ENCODE data around the gene MYF6. TPM values are rescaled to one million over a fixed set of nuclear protein-coding genes. Genes with fewer than 3 reads are reported as not detected.

The MYF6 gene
- total and polyA plus RNA-seq, 2 donors (not counting 1 experiment from before 2014, with no cell fraction given) = not detected

DNA sequence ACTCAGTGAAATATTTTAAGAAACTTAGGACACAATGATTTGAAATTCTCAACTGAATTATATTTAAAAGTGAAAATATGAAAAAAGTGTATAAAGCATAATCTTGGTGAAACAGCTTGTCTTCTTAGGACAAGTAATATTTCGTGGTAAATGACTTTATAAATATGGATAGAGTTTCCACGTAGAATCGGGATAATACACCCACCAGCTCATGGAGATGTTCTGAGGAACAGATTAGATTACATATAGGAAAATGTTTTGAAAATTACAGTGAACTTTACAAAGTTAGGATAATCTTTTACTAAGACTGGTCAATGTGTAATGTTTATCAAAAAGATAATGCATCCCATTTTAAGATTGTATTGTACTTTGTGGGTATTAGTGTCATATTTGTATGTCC, 25.6 kb upstream of the MYF6 start:
- H3K9me3 ChIP-seq (ENCODE audit: control insufficient read depth, insufficient read depth, low read depth, low read length) = no peaks in the 10 kb centered on the region
- H3K27ac ChIP-seq (ENCODE audit: insufficient read depth, low read length) = no peak overlapping the region
- no peaks in the 10 kb centered on the region for H3K79me2 ChIP-seq (ENCODE audit: control insufficient read depth, insufficient read depth, low read length)
- no peak overlapping the region for H3K4me3 ChIP-seq (replicated peaks in 1 of 4; ENCODE audit: control extremely low read depth in 1 of 4, insufficient read depth in 1 of 4, low read depth in 3 of 4, low read length in 4 of 4)
- no peak overlapping the region for H2AFZ ChIP-seq (ENCODE audit: low read length)
- H3K36me3 ChIP-seq (ENCODE audit: control insufficient read depth, insufficient read depth, low read length) = no peaks in the 10 kb centered on the region
- H4K20me1 ChIP-seq (ENCODE audit: control insufficient read depth, extremely low read depth, insufficient read depth, low read length) = no peaks in the 10 kb centered on the region
- TF ChIP-seq, protein P1, sequence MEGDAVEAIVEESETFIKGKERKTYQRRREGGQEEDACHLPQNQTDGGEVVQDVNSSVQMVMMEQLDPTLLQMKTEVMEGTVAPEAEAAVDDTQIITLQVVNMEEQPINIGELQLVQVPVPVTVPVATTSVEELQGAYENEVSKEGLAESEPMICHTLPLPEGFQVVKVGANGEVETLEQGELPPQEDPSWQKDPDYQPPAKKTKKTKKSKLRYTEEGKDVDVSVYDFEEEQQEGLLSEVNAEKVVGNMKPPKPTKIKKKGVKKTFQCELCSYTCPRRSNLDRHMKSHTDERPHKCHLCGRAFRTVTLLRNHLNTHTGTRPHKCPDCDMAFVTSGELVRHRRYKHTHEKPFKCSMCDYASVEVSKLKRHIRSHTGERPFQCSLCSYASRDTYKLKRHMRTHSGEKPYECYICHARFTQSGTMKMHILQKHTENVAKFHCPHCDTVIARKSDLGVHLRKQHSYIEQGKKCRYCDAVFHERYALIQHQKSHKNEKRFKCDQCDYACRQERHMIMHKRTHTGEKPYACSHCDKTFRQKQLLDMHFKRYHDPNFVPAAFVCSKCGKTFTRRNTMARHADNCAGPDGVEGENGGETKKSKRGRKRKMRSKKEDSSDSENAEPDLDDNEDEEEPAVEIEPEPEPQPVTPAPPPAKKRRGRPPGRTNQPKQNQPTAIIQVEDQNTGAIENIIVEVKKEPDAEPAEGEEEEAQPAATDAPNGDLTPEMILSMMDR (conservative IDR thresholded peaks at IDR 0.05 in 1 of 2, IDR thresholded peaks at IDR 0.05 in 1 of 2; ENCODE audit: low read depth in 1 of 2, low read length in 2 of 2) = no peak
- TF ChIP-seq EZH2 (IDR thresholded peaks at IDR 0.05; ENCODE audit: low read length, missing control alignments) = no peak
- no peaks in the 10 kb centered on the region for H3K27me3 ChIP-seq (ENCODE audit: control insufficient read depth, insufficient read depth, low read length)
- DNase-seq (ENCODE audit: low read depth in 2 of 2) = no peak
- no peak overlapping the region for H3K4me2 ChIP-seq (ENCODE audit: extremely low read depth, insufficient read depth, low read length)
- no peak overlapping the region for H3K9ac ChIP-seq (ENCODE audit: insufficient read depth, low read length)
- no peaks in the 10 kb centered on the region for H3K4me1 ChIP-seq (ENCODE audit: control insufficient read depth, extremely low read depth, insufficient read depth, low read length)

DNA sequence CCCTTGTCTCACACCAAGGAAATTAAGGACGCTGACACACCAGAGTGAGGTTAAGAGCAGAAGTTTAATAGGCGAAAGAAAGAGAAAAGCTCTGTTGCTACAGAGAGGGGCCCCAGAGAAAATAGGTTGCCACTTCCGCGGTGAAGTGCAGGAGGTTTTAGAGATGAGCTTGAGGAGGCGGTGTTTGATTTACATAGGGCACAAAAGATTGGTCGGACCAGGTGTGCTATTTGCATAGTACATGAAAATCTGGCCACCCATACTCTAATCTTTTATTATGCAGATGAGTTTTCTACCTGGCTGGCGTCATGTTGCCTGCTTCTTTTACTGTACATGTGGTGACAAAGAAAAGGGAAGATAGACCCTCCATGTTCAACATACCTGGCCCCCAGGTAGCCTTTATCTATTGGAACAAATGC, 23.3 kb upstream of the MYF6 start:
- Histone ChIP-seq H2AFZ (ENCODE audit: low read length) (no peak overlapping the region), H3K27me3 (ENCODE audit: control insufficient read depth, insufficient read depth, low read length) (no peaks in the 10 kb centered on the region), H3K4me1 (ENCODE audit: control insufficient read depth, extremely low read depth, insufficient read depth, low read length) (no peaks in the 10 kb centered on the region), H3K79me2 (ENCODE audit: control insufficient read depth, insufficient read depth, low read length) (no peaks in the 10 kb centered on the region), H3K27ac (ENCODE audit: insufficient read depth, low read length) (no peak overlapping the region), H3K4me3 (replicated peaks in 1 of 4; ENCODE audit: control extremely low read depth in 1 of 4, insufficient read depth in 1 of 4, low read depth in 3 of 4, low read length in 4 of 4) (no peak overlapping the region), H3K36me3 (ENCODE audit: control insufficient read depth, insufficient read depth, low read length) (no peaks in the 10 kb centered on the region), H3K9ac (ENCODE audit: insufficient read depth, low read length) (no peak overlapping the region), H4K20me1 (ENCODE audit: control insufficient read depth, extremely low read depth, insufficient read depth, low read length) (no peaks in the 10 kb centered on the region), H3K9me3 (ENCODE audit: control insufficient read depth, insufficient read depth, low read depth, low read length) (no peaks in the 10 kb centered on the region), H3K4me2 (ENCODE audit: extremely low read depth, insufficient read depth, low read length) (no peak overlapping the region)
- TF ChIP-seq EZH2 (IDR thresholded peaks at IDR 0.05; ENCODE audit: low read length, missing control alignments) = no peak
- TF ChIP-seq, protein P1 (conservative IDR thresholded peaks at IDR 0.05 in 1 of 2, IDR thresholded peaks at IDR 0.05 in 1 of 2; ENCODE audit: low read depth in 1 of 2, low read length in 2 of 2) = no peak
- no peak for DNase-seq (ENCODE audit: low read depth in 2 of 2)

DNA sequence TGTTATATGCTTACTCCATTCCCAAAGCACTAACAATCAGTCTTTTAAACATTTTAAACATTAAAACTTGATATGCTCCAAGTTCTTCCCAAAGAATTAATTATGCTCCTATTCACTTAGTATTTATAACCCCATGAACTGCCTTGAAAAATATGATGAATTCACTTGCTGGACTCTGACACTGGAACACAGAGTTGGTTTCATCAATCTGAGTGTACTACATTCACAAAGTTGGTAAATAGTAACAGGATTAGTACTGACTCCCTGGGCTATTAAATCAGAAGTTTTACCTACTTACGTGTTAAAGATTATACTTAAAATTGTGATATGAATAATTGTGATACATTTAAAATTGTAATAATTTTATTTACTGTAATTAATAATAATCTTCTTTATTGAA, 17.3 kb upstream of the MYF6 start:
- Histone ChIP-seq H3K27me3 (ENCODE audit: control insufficient read depth, insufficient read depth, low read length) (no peaks in the 10 kb centered on the region), H3K9me3 (ENCODE audit: control insufficient read depth, insufficient read depth, low read depth, low read length) (no peaks in the 10 kb centered on the region), H3K4me2 (ENCODE audit: extremely low read depth, insufficient read depth, low read length) (no peak overlapping the region), H3K9ac (ENCODE audit: insufficient read depth, low read length) (no peak overlapping the region), H3K4me3 (replicated peaks in 1 of 4; ENCODE audit: control extremely low read depth in 1 of 4, insufficient read depth in 1 of 4, low read depth in 3 of 4, low read length in 4 of 4) (no peak overlapping the region), H3K27ac (ENCODE audit: insufficient read depth, low read length) (no peak overlapping the region), H3K79me2 (ENCODE audit: control insufficient read depth, insufficient read depth, low read length) (no peaks in the 10 kb centered on the region), H2AFZ (ENCODE audit: low read length) (no peak overlapping the region), H3K36me3 (ENCODE audit: control insufficient read depth, insufficient read depth, low read length) (no peaks in the 10 kb centered on the region), H3K4me1 (ENCODE audit: control insufficient read depth, extremely low read depth, insufficient read depth, low read length) (no peaks in the 10 kb centered on the region), H4K20me1 (ENCODE audit: control insufficient read depth, extremely low read depth, insufficient read depth, low read length) (no peaks in the 10 kb centered on the region)
- TF ChIP-seq, protein P1 (conservative IDR thresholded peaks at IDR 0.05 in 1 of 2, IDR thresholded peaks at IDR 0.05 in 1 of 2; ENCODE audit: low read depth in 1 of 2, low read length in 2 of 2) = no peak
- no peak for TF ChIP-seq EZH2 (IDR thresholded peaks at IDR 0.05; ENCODE audit: low read length, missing control alignments)
- no peak for DNase-seq (ENCODE audit: low read depth in 2 of 2)
